Heart right ventricle (tissue), 16 donors: ENCODE results near the gene CACNA1C. TPM values are rescaled to one million over a fixed set of nuclear protein-coding genes. Genes with fewer than 3 reads are reported as not detected.

Experiments
- ATAC-seq, 8 donors: fragments of 200-7000 bp; cut with Tn5 transposase; one replicate each; pipeline ENCODE4 v1.9.1; 2020; ENCODE audit warnings: mild to moderate bottlenecking in 8 of 8, moderate library complexity in 8 of 8, moderate number of reproducible peaks in 1 of 8
- DNase-seq, 2 donors: peaks; one replicate each; pipeline ENCODE4 v3.0.0-alpha.2; 2020
- H3K27ac ChIP-seq, 10 donors: fragments of 200-600 bp; sonication (generic) in 2 of 10; one replicate each; pipeline versions ENCODE4 v1.5.0 to v1.8.0; 2020 to 2022; ENCODE audit warnings: mild to moderate bottlenecking in 3 of 10
- H3K27me3 ChIP-seq, 7 donors: fragments of 200-600 bp; one replicate each; pipeline ENCODE4 v1.8.0; 2021 to 2022; ENCODE audit warnings: mild to moderate bottlenecking in 2 of 7
- H3K36me3 ChIP-seq, 9 donors: fragments of 200-600 bp; sonication (generic) in 1 of 9; one replicate each; pipeline versions ENCODE4 v1.5.0 to v1.8.0; 2020 to 2022; ENCODE audit warnings: mild to moderate bottlenecking in 2 of 9
- H3K4me1 ChIP-seq, 9 donors: fragments of 200-600 bp; sonication (generic) in 1 of 9; one replicate each; pipeline versions ENCODE4 v1.5.0 to v1.8.0; 2020 to 2022; ENCODE audit warnings: mild to moderate bottlenecking in 4 of 9
- H3K4me3 ChIP-seq, 10 donors: fragments of 200-600 bp; sonication (generic) in 2 of 10; one replicate each; pipeline versions ENCODE4 v1.5.0 to v1.8.0; 2020 to 2022; ENCODE audit warnings: mild to moderate bottlenecking in 7 of 10, moderate library complexity in 2 of 10
- H3K9me3 ChIP-seq, 11 donors: fragments of 200-600 bp in 10 of 11; sonication (generic) in 2 of 11; one replicate each; pipeline versions ENCODE4 v1.5.0 to v1.8.0; 2013 to 2022; ENCODE audit warnings: mild to moderate bottlenecking in 2 of 11, control low read depth in 1 of 11, moderate library complexity in 1 of 11
- WGBS, 2 donors: extraction: QIAGEN DNeasy Blood & Tissue Kit; methylation state at CpG; one replicate each; pipeline ENCODE4 v1.1.7; 2013; ENCODE audit warnings: inconsistent platforms in 1 of 2; 5-methylcytosine and 5-hydroxymethylcytosine counted together
- intact Hi-C, 10 donors: fragments of 100-400 bp; cut with DNase I; formaldehyde crosslinking; loops; one replicate each; pipeline versions ENCODE4 v1.11.1 to v1.14.2; 2022
- polyA plus RNA-seq, 2 donors: library from polyadenylated mRNA; stranded (reverse); fragments of 200-250 nt; gene quantifications; one replicate each; pipeline ENCODE4 v1.2.3, GENCODE V29; 2013
- total RNA-seq, 10 donors: library from RNA; stranded (reverse); fragmentation: NEBNext Ultra II Directional in 3 of 10; extraction: Animal tissue kit (Norgen Biotek cat#: 25700) in 3 of 10; gene quantifications; one replicate each; pipeline versions ENCODE4 v1.2.1 to v1.2.4, GENCODE V29; 2021 to 2023
- TF ChIP-seq, protein P1 (sequence below), 9 donors: fragments of 200-600 bp; sonication (generic) in 2 of 9; IDR thresholded peaks; one replicate each; pipeline versions ENCODE4 v1.5.0 to v1.8.0; 2021 to 2022; ENCODE audit warnings: antibody characterized with exemption in 9 of 9, mild to moderate bottlenecking in 5 of 9, moderate library complexity in 1 of 9
- donor health status: Arrhythmogenic right ventricular cardiomyopathy.
- donor health status: ischemic (EF 13 %, LVEDD 7.1; RV severe dilation, severe dysfunction).
- donor health status: healthy with polysubstance abuse.
- donor health status: DM: no; HTN: yes; CAD: no.
- donor health status: DM: no; HTN: no; CAD: no.
- donor health status: ischemic (EF 25% LVEDD 6.9; RV normal size, moderate dysfunction).
- donor health status: ischemic (EF 25% LVEDD 5.7; RV mildly dilated, moderate dysfunction).
- donor health status: healthy.
- donor health status: DM: yes; HTN: yes; CAD: no.
- donor health status: Ischemic cardiomyopathy.
- donor health status: ischemic (EF 35%, LVEDD 5.7; RV mildly dilated, moderate dysfunction).
- donor health status: nonischemic (EF 11% LVEDD 7.7; RV severe dilation, severe dysfunction).
- donor health status: DM: yes; HTN: yes; CAD: no.
- donor health status: PGD.
- donor health status: ischemic (EF 29% LVEDD 5.4; RV normal size, mild dysfunction).
- donor health status: nonischemic (EF 23%, LVEDD 6.1; RV moderate dilation, normal function).

Gene CACNA1C
- total and polyA plus RNA-seq, 12 donors, result 19.1 to 222 (median 183) TPM

DNA sequence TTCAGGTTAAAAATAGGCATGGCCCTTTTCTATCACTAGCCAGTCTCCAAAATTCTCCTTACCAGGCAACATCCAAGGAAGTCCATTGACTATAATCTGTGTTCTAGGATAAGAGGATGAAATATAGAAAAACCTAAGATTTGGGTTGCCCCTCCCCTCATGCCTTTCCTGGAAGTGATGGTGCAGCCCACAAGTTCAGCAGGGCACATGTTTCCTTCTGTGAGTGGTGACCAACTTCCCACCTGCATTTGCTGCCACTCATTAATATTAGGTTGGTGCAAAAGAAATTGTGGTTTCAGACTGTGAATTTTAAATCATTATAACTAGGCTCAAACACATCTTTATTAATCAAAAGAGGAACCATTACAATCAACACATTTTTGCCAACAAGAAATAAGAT lies 491.4 kb downstream of the CACNA1C start:
- H3K4me1 ChIP-seq, result peaks cover 0 to 18% (median 0%) of the 10 kb centered on the region in 9 donors
- H3K27ac ChIP-seq, result no peak overlapping the region
- no peak overlapping the region for H3K4me3 ChIP-seq
- ATAC-seq (no peak), DNase-seq (no peak)
- H3K9me3 ChIP-seq, result no peaks in the 10 kb centered on the region
- H3K36me3 ChIP-seq, result peaks cover 0 to 57% (median 0%) of the 10 kb centered on the region in 9 donors
- TF ChIP-seq, protein P1, sequence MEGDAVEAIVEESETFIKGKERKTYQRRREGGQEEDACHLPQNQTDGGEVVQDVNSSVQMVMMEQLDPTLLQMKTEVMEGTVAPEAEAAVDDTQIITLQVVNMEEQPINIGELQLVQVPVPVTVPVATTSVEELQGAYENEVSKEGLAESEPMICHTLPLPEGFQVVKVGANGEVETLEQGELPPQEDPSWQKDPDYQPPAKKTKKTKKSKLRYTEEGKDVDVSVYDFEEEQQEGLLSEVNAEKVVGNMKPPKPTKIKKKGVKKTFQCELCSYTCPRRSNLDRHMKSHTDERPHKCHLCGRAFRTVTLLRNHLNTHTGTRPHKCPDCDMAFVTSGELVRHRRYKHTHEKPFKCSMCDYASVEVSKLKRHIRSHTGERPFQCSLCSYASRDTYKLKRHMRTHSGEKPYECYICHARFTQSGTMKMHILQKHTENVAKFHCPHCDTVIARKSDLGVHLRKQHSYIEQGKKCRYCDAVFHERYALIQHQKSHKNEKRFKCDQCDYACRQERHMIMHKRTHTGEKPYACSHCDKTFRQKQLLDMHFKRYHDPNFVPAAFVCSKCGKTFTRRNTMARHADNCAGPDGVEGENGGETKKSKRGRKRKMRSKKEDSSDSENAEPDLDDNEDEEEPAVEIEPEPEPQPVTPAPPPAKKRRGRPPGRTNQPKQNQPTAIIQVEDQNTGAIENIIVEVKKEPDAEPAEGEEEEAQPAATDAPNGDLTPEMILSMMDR (IDR thresholded peaks at IDR 0.05), result no peak
- no peaks in the 10 kb centered on the region for H3K27me3 ChIP-seq
- intact Hi-C loops, result no loop called here

DNA sequence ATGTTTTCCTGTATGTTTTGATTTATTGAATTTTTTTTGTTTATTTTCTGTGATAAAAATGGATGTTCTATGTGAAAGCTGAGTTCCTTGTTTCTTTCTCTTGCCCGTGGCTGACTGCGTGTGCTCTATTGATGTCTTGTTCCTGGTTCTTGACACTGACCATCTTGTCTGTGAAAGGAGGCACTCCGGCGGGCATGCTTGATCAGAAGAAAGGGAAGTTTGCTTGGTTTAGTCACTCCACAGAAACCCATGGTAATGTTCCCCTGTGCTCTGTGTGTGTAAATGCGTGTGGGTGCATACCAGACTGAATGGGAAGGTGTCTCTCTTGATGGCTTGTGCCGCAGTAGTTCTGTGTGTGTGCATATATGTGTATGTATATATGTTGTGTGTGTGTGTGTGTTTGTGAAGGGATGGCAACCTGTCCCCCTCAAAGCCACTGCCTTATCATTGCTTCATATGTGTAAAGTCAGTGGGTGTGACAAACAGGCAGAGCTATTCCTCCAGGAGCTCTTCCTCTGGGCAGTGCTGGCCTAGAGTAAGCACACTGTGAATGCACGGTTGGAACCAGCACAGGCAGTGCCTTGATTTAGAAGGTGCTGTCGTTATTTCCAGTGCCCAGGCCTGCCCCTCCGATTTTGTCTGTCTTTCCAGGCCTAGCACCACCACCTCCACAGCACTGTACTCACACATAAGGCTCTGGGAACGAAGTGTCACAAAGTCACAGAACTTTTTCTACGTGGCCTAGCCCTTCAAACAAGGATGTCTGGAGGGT lies 494.7 kb downstream of the CACNA1C start:
- no peaks in the 10 kb centered on the region for H3K27me3 ChIP-seq
- intact Hi-C loops, result no loop called here
- DNase-seq (no peak), ATAC-seq (peak in 3 of 8 donors; percentile 28 to 45 (median 41))
- peaks cover 0 to 26% (median 12%) of the 10 kb centered on the region in 9 donors for H3K4me1 ChIP-seq
- no peaks in the 10 kb centered on the region for H3K9me3 ChIP-seq
- no peak overlapping the region for H3K27ac ChIP-seq
- TF ChIP-seq, protein P1 (IDR thresholded peaks at IDR 0.05), result no peak
- 84 to 85% methylated on average over 11 of the region's 11 CpGs for WGBS, 2 donors
- peaks cover 0 to 64% (median 3%) of the 10 kb centered on the region in 9 donors for H3K36me3 ChIP-seq
- H3K4me3 ChIP-seq, result no peak overlapping the region

DNA sequence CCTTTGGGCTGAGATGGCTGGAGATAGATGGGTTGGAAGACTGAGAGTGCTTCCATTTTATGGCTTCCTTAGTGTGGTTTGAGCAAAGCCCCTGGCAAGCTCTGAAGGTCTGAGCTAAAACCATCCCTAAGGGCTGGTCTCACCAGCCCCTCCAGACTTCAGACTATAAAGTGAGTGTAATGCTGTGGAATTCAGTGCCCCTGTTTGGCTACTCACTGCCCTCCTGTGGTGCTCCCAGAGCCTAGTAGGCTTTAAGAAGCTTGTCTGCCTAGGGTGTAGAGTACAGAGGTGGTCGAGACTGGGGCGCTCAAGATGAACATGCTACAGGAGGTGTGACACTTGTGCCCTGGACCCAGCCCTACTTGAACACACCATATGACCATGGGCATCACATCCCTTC lies 495.3 kb downstream of the CACNA1C start:
- Histone ChIP-seq H3K4me3 (no peak overlapping the region), H3K9me3 (no peaks in the 10 kb centered on the region), H3K27me3 (no peaks in the 10 kb centered on the region), H3K36me3 (peaks cover 0 to 59% (median 3%) of the 10 kb centered on the region in 9 donors), H3K27ac (no peak overlapping the region), H3K4me1 (peaks cover 0 to 26% (median 14%) of the 10 kb centered on the region in 9 donors)
- DNase-seq (no peak), ATAC-seq (peak in 2 of 8 donors; percentile 11 to 13)
- TF ChIP-seq, protein P1 (IDR thresholded peaks at IDR 0.05), result peak in 2 of 9 donors; percentile 6 to 19
- 90 to 92% methylated on average over 2 of the region's 2 CpGs for WGBS, 2 donors
- intact Hi-C loops, result no loop called here

DNA sequence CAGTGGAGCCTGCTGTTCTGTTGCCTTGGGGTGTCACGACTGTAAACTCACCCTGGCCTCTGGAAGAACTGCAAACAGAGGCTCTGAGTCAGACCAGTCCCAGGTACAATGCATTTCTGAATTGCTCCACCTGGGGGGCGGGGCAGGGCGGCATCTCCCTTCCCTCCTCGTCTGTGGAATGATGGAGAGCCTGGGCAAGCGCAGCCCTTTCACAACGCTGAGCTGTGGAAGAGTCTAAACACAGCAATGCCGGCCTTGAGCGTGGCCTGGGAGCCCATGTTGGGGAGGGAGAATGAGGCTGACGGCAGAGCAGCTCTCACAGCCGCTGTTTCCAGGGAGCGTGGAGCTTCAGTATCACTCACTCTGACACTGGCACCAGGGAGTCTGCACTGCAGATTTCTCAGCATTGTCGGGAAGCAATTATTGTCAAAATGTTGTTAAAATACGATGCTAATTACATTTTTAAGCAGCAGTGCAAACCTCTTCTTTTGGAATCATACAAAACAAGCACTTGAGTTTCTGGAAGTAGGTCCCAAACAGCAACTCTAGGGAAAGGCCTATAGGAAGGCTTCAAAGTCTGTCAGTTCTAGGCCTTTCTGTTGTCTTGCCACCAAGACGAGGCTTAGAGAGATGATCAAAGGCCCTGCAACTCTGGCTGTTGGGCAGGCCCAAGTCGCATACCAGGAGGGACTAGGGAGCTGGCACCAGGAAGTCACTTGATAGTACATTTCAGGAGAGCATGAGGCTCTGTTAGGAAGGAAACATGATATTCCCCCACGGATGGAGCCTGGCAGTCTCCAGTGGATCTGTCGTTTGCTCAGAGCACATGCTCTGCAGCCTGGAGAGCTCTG lies 498.0 kb downstream of the CACNA1C start:
- peaks cover 0 to 62% (median 3%) of the 10 kb centered on the region in 9 donors for H3K36me3 ChIP-seq
- TF ChIP-seq, protein P1 (IDR thresholded peaks at IDR 0.05), result no peak
- WGBS, 2 donors, result 77 to 83% methylated on average over 17 of the region's 17 CpGs

More for the DNA sequence above, 498.0 kb downstream of the CACNA1C start:
- no peak overlapping the region for H3K4me3 ChIP-seq
- peak overlapping the region in 2 of 10 donors; percentile 3 to 19 for H3K27ac ChIP-seq
- H3K9me3 ChIP-seq, result no peaks in the 10 kb centered on the region
- intact Hi-C loops, result no loop called here
- peaks cover 0 to 34% (median 15%) of the 10 kb centered on the region in 9 donors for H3K4me1 ChIP-seq
- ATAC-seq (peak in 2 of 8 donors; percentile 10 to 41), DNase-seq (no peak)
- H3K27me3 ChIP-seq, result no peaks in the 10 kb centered on the region
